ENCODE measurements around the gene SMIM33. TPM values are rescaled to one million over a fixed set of nuclear protein-coding genes. Genes with fewer than 3 reads are reported as not detected.

Gene SMIM33
- total RNA-seq, 4 donors from 2014 or later = not detected

DNA sequence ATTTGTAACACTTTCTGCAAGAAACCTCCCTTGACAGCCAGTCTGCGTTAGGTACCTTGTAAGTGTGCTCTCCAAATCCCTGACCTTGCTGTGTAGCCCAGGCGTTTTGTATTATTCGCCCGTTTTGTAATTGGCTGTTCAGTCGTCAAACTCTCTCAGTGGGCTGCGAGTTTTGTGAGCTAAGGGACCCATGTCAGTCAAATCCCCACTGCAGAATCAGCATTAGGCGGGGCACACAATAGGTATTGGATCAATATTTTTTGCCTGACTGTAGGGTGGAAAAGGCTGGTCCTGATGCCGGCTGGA lies 32.1 kb upstream of the SMIM33 start:
- TF ChIP-seq, protein P1, sequence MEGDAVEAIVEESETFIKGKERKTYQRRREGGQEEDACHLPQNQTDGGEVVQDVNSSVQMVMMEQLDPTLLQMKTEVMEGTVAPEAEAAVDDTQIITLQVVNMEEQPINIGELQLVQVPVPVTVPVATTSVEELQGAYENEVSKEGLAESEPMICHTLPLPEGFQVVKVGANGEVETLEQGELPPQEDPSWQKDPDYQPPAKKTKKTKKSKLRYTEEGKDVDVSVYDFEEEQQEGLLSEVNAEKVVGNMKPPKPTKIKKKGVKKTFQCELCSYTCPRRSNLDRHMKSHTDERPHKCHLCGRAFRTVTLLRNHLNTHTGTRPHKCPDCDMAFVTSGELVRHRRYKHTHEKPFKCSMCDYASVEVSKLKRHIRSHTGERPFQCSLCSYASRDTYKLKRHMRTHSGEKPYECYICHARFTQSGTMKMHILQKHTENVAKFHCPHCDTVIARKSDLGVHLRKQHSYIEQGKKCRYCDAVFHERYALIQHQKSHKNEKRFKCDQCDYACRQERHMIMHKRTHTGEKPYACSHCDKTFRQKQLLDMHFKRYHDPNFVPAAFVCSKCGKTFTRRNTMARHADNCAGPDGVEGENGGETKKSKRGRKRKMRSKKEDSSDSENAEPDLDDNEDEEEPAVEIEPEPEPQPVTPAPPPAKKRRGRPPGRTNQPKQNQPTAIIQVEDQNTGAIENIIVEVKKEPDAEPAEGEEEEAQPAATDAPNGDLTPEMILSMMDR (IDR thresholded peaks at IDR 0.05; ENCODE audit: low read depth) = no peak

DNA sequence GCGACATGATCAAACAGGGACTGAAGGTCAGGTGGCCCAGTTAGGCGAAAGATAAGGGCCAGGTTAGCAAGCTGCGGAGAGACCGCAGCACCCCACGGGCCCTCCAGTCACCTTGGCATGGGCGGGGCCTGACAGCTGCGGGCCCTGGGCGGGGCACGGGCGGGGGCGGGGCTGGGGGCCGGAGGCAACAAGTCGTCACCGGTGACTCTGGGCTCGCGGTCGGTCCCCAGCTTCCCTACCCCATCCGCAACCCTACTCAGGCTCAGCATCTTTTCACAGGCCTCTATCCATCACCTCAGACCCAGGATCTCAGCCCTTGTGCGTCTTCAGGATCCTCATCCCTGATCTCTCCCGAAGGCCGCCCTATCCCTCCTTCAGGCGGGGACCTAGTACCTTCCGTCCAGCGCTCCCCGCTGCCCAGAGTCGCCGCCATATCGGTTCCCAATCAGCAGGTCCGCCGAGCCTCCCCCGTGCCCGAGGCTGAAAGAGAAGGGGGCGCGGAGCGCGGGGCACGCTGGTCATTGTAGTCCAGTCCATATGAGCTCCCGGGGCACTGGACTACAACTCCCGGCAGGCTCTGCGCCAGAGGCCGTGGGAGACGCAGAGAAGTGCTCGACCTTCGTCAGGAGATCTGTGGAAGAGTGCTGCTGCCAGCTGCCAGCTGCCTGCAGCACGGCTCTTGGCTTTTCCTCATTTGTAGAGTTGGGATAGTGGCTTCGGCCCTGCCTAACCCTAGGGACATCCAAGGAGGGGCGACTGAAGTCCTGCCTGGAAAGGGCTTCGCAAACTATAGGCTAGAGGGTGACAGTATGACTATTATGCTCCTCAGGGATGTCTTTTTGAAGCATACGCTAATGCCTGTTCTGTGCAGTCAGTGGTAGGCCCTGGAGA lies 31.5 kb upstream of the SMIM33 start, which contains the start of gene DNAJC18:
Gene DNAJC18 (minus strand): TSS at position 513 of the 891 bp plus-strand sequence. CDS start 80 bp downstream, at position 433.
- TF ChIP-seq, protein P1 (IDR thresholded peaks at IDR 0.05; ENCODE audit: low read depth) = no peak

DNA sequence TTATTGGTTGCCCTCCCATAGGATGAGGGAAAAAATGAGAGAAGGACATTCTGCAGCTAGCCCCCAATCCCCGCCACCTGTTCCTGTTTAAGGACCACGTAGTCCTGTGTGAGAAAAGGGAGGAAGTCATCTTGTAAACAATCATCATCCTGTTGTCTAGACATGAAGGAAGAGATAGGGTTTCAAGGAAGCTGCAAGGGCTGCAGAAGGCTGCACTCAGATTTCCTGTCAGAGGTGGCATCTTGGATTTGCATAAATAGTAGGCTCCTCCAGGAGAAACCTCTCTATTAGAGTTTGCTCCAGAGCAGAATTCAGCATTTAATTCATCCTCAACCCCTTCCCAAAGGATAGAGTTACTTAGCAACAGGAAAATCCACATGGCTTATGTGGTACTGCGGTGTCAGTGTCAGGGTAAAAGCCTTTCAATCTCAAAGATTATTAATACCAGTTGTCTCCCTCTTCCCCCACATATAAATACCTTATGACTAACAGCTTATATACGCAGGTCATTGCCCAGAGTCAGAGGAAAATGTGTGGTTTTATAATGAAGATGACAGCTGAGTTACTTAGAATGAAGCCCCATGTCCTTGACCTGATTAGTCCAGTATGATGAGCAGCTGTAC lies 26.9 kb upstream of the SMIM33 start:
- TF ChIP-seq, protein P1 (IDR thresholded peaks at IDR 0.05; ENCODE audit: low read depth) = no peak

DNA sequence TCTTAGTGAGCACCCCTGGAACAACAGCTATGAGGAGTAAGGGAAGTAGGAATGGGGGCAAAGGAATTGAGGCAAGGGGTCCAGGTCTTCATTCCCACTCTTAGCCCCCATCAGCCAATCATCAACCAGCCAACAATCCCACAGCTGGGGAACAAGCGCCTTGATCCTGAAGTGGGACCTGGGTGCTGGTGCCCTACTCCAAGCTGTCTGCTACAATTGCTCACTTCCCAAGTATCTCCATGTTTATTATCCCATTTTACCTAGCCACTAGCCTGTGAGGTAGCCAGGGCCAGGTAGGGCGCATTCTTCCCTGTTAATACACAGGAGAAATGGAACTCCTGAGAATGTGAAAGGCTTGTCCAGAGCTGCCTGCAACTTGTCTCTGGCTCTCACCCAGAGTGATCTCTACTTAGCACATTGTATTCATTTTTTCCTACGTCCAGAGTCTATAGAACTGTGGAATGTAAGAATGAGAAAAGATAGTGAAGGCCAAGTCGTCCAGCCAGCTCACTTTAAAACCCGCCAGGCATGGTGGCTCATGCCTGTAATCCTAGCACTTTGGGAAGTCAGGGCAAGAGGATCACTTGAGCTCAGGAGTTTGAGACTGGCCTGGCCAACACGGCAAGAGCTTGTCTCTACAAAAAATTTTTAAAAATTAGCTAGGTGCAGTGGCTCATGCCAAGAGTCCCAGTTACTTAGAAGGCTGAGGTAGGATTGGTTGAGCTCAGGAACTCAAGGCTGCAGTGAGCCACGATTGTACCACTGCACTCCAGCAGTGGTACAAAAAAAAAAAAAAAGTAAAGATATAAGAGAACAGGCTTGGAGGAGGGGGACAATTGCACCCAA lies 25.3 kb upstream of the SMIM33 start:
- TF ChIP-seq, protein P1 (IDR thresholded peaks at IDR 0.05; ENCODE audit: low read depth) = no peak

DNA sequence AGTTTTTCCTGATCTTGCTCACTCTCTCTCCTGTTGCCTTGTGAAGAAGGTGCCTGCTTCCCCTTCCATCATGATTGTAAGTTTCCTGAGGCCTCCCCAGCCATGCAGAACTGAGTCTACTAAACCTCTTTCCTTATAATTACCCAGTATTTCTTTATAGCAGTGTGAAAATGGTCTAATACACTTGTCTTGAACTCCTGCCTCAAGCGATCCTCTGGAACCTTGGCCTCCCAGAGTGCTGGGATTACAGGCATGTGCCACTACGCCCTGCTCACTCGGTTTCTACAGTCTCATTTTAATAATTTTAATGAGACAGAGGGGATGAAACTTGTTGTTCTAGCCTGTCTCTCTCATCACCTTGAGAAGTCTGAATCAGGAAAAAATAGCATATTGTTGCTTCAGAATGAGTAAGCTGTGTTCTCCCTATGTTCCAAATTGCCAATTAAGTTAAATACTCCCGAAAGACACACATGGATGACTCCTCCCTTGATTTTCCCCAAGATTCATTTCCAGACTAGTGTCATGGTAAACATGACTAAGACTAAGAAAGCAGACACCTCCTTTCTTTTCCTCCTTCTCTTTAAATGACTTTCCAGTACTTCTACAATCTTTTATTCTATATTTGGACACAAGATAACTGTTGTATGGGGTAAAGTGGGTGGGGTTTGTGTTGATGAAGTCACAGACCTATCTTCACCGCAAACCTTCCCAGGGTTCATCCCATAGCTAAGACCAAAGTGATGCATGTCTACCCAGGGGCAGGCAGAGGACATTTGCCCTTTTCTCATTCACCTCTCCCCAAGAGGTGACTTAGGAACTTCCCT lies 23.6 kb upstream of the SMIM33 start:
- TF ChIP-seq, protein P1 (IDR thresholded peaks at IDR 0.05; ENCODE audit: low read depth) = no peak

DNA sequence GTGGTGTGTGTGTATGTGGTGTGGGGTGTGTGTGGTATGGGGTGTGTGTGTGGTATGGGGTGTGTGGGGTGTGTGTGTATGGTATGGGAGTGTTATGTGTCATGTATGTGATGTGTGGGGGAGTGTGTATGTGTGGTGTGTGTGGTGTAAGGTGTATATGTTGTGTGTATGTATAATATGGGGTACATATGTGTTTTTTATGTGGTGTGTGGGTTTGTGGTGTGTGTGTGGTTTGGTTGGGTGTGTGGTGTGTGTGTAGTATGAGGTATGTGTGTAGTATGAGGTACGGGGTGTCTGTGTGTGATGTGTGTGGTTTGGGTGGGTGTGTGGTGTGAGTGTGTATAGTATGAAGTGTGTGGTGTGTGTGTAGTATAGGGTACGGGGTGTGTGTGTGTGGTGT lies 19.6 kb upstream of the SMIM33 start:
- TF ChIP-seq, protein P1 (IDR thresholded peaks at IDR 0.05; ENCODE audit: low read depth) = no peak

All from subcutaneous adipose tissue (tissue), 4 donors.